HepG2 (cell line): Measurements from ENCODE around the gene KRTAP10-6. TPM values are rescaled to one million over a fixed set of nuclear protein-coding genes. Genes with fewer than 3 reads are reported as not detected.
A peak's percentile ranks its signal among the peaks of the same experiment; 100 is the strongest.

Experiments
- ATAC-seq: fragments of 200-7000 bp; cut with Tn5 transposase; 3 replicates; pipeline ENCODE4 v1.9.1; 2020; ENCODE audit warnings: mild to moderate bottlenecking, moderate library complexity
- BruUV-seq: library from RNA; stranded (reverse); fragments of 400-500 nt; replicated peaks from 2 replicates; lab custom pipeline; 2021; lab: Mats Ljungman, UMichigan
- CTCF ChIA-PET: fragments of 300-600 bp; formaldehyde crosslinking; extraction: SDS; loops from one replicate; lab custom pipeline; 2021; ENCODE audit warnings: low total read pairs, inconsistent platforms, low intra/inter-chr PET ratio; lab: Yijun Ruan, JAX
- POLR2A ChIA-PET: fragments of 350-600 bp; sonication (Branson Sonifier 250); formaldehyde crosslinking; loops from one replicate; lab custom pipeline; 2020; ENCODE audit warnings: antibody characterized with exemption, inconsistent platforms; lab: Yijun Ruan, JAX
- DNase-seq: peaks from one replicate; pipeline ENCODE4 v3.0.0-alpha.2; 2015; ENCODE audit warnings: low spot score
- FAIRE-seq: peaks from 3 replicates; lab custom pipeline; 2011; peaks lifted over from hg19 to GRCh38; lab: Jason Lieb, UNC
- H2AFZ ChIP-seq: one replicate; pipeline ENCODE4 v1.6.1; 2011; ENCODE audit warnings: low read length, inconsistent platforms
- H3K27ac ChIP-seq: fragments of 300-600 bp; 3 replicates; pipeline ENCODE4 v1.8.0; 2011; ENCODE audit warnings: mixed run types, mild to moderate bottlenecking, mixed read lengths, low read length, inconsistent platforms; ENCODE audit not compliant: insufficient read depth; ENCODE audit errors: extremely low read length
- H3K27me3 ChIP-seq, 2 experiments: fragments of 200-600 bp in 1 of 2; 2 replicates in 1 of 2; 3 replicates in 1 of 2; pipeline versions ENCODE4 v1.6.0 to v1.8.0; 2011; ENCODE audit warnings: low read length in 2 of 2, mild to moderate bottlenecking in 2 of 2, moderate library complexity in 2 of 2, inconsistent platforms in 1 of 2; ENCODE audit not compliant: insufficient read depth in 2 of 2, control insufficient read depth in 1 of 2
- H3K36me3 ChIP-seq, 2 experiments: fragments of 200-600 bp in 1 of 2; replicated peaks in 1 of 2; 2 replicates in 1 of 2; 3 replicates in 1 of 2; pipeline versions ENCODE4 v1.5.1 to v1.8.0; 2011; ENCODE audit warnings: low read length in 2 of 2, inconsistent platforms in 1 of 2; ENCODE audit not compliant: insufficient read depth in 2 of 2, control insufficient read depth in 1 of 2
- H3K4me1 ChIP-seq: 2 replicates; pipeline ENCODE4 v1.5.1; 2012; ENCODE audit warnings: low read length, inconsistent platforms; ENCODE audit not compliant: insufficient read depth
- H3K4me2 ChIP-seq: 2 replicates; pipeline ENCODE4 v1.6.0; 2011; ENCODE audit warnings: low read depth, low read length, inconsistent platforms
- H3K4me3 ChIP-seq, 3 experiments: fragments of 200-600 bp in 1 of 3; sonication (generic), shearing (Covaris generic) in 1 of 3; replicated peaks in 1 of 3; 2 replicates each; pipeline ENCODE4 v1.5.1; 2011 to 2016; ENCODE audit warnings: low read length in 3 of 3, inconsistent platforms in 2 of 3, low read depth in 2 of 3, mild to moderate bottlenecking in 2 of 3, control low read depth in 1 of 3, mixed read lengths in 1 of 3; ENCODE audit not compliant: insufficient read depth in 1 of 3
- H3K79me2 ChIP-seq: one replicate; pipeline ENCODE4 v1.6.1; 2011; ENCODE audit warnings: low read length, inconsistent platforms; ENCODE audit not compliant: insufficient read depth
- H3K9ac ChIP-seq: 2 replicates; pipeline ENCODE4 v1.6.0; 2011; ENCODE audit warnings: mild to moderate bottlenecking, low read depth, low read length, inconsistent platforms; ENCODE audit not compliant: insufficient read depth
- H3K9me3 ChIP-seq: 2 replicates; pipeline ENCODE4 v1.5.1; 2012; ENCODE audit warnings: mild to moderate bottlenecking, low read length
- H4K20me1 ChIP-seq: 2 replicates; pipeline ENCODE4 v1.6.0; 2011; ENCODE audit warnings: inconsistent platforms, mild to moderate bottlenecking, low read length, moderate library complexity; ENCODE audit not compliant: insufficient read depth
- BCLAF1 ChIP-seq: fragments of 450-650 bp; IDR thresholded peaks from 2 replicates; pipeline ENCODE4 v1.6.1; 2017; ENCODE audit warnings: mild to moderate bottlenecking
- BHLHE40 ChIP-seq: IDR thresholded peaks from 2 replicates; pipeline ENCODE4 v1.6.1; 2011; ENCODE audit warnings: low read length, improper control_type of control experiment
- MXD1 ChIP-seq: sonication (generic); formaldehyde crosslinking; IDR thresholded peaks from 2 replicates; pipeline ENCODE4 v1.4.0; 2020; ENCODE audit warnings: mild to moderate bottlenecking, missing genetic modification reagents
- PBX2 ChIP-seq: IDR thresholded peaks from 2 replicates; pipeline ENCODE4 v1.6.1; 2016; ENCODE audit warnings: control low read depth
- RAD21 ChIP-seq: fragments of 450-650 bp; formaldehyde crosslinking; IDR thresholded peaks from 2 replicates; pipeline ENCODE4 v1.5.0; 2020; ENCODE audit warnings: mild to moderate bottlenecking
- ZNF280D ChIP-seq: sonication (generic); formaldehyde crosslinking; IDR thresholded peaks from 2 replicates; pipeline ENCODE4 v1.5.1; 2020; ENCODE audit warnings: mild to moderate bottlenecking, missing genetic modification reagents
- ZNF501 ChIP-seq: sonication (generic); formaldehyde crosslinking; IDR thresholded peaks from 2 replicates; pipeline ENCODE4 v1.5.1; 2020; ENCODE audit warnings: mild to moderate bottlenecking, moderate library complexity, missing genetic modification reagents
- ZNF747 ChIP-seq: sonication (generic); formaldehyde crosslinking; IDR thresholded peaks from 2 replicates; pipeline ENCODE4 v1.8.1; 2023; ENCODE audit warnings: missing genetic modification reagents, mild to moderate bottlenecking, borderline replicate concordance
- ZNF768 ChIP-seq: sonication (generic); formaldehyde crosslinking; IDR thresholded peaks from 2 replicates; pipeline ENCODE4 v1.4.0; 2020; ENCODE audit warnings: missing genetic modification reagents
- ZNF878 ChIP-seq: sonication (generic); formaldehyde crosslinking; IDR thresholded peaks from 2 replicates; pipeline ENCODE4 v1.8.1; 2023; ENCODE audit warnings: mild to moderate bottlenecking, missing genetic modification reagents, moderate library complexity
- WGBS: methylation state at CpG from one replicate; pipeline ENCODE4 v1.1.6; 2017; ENCODE audit warnings: low lambda C conversion rate; 5-methylcytosine and 5-hydroxymethylcytosine counted together
- in situ Hi-C: cut with HindIII; loops from 2 replicates; pipeline ENCODE4 v1.10.0; 2017; ENCODE audit warnings: low pct_unique_long_range_greater_than_20kb; ENCODE audit not compliant: extremely low pct_ligation_motif_present
- intact Hi-C: fragments of 100-400 bp; cut with micrococcal nuclease; formaldehyde crosslinking; loops from one replicate; pipeline ENCODE4 v1.10.0; 2022; ENCODE audit not compliant: unreplicated experiment
- polyA plus RNA-seq, 8 experiments: library from polyadenylated mRNA; depleted of rRNA in 3 of 8; stranded (reverse) in 7 of 8; unstranded in 1 of 8; fragments of >200 nt; fragmentation: Illumina TruSeq in 4 of 8; extraction: Trizol in 4 of 8; gene quantifications; 2 replicates each; pipeline versions ENCODE4 v1.2.1 to v1.2.3, GENCODE V29; 2011 to 2016; ENCODE audit warnings: low read depth in 4 of 8, missing spikeins in 1 of 8, mixed read lengths in 1 of 8; ENCODE audit not compliant: insufficient read depth in 1 of 8
- total RNA-seq, 5 experiments: library from RNA; depleted of rRNA; stranded (reverse); fragments of >200 nt; fragmentation: Illumina TruSeq; extraction: Trizol; gene quantifications; 2 replicates each; pipeline ENCODE4 v1.2.3, GENCODE V29; 2016; ENCODE audit warnings: low read depth in 1 of 5

Gene KRTAP10-6
- total and polyA plus RNA-seq, 2 of the 13 experiments (the other 11 are each of a cell fraction or from before 2014, with no cell fraction given) = not detected

- Histone ChIP-seq H3K27me3 (peaks cover 0 to 3% of the 10 kb centered on the region in 2 experiments; a peak in 2 of 5 replicates), H3K79me2 (no peaks in the 10 kb centered on the region), H2AFZ (no peak overlapping the region), H3K4me1 (no peaks in the 10 kb centered on the region; the same call in 1 of the 2 replicates), H3K4me2 (no peak overlapping the region), H4K20me1 (no peaks in the 10 kb centered on the region), H3K9ac (no peak overlapping the region), H3K9me3 (no peaks in the 10 kb centered on the region), H3K4me3 (no peak overlapping the region), H3K27ac (no peak overlapping the region), H3K36me3 (no peaks in the 10 kb centered on the region)
- ATAC-seq = no peak
- DNase-seq = no peak
- in situ Hi-C loops = no loop called here
- intact Hi-C loops = no loop called here
- BruUV-seq = no TSS peak
- POLR2A ChIA-PET = no interaction called here
- WGBS = 80% methylated on average over 21 of the region's 25 CpGs
- FAIRE-seq = no peak
- TF ChIP-seq RAD21 (no peak), MXD1 (CRISPR knock-in tag) (no peak), ZNF768 (CRISPR knock-in tag) (peak; percentile 89)
- CTCF ChIA-PET = no interaction called here
These were observed 42.6 kb downstream of the KRTAP10-6 start for GRCh38 chr21:44549525-44550211.

GRCh38 chr21:44548922-44549321, 43.4 kb downstream of the KRTAP10-6 start:
- TF ChIP-seq ZNF878 (CRISPR knock-in tag) (no peak), BHLHE40 (no peak), ZNF501 (CRISPR knock-in tag) (no peak), BCLAF1 (no peak), ZNF280D (no peak), PBX2 (CRISPR knock-in tag) (no peak), ZNF747 (CRISPR knock-in tag) (no peak)
- TF ChIP-seq, all 625 proteins: peak for 0
- DNase-seq (no peak), FAIRE-seq (no peak), ATAC-seq (no peak)
- H3K9ac ChIP-seq = no peak overlapping the region
- no peak overlapping the region for H3K27ac ChIP-seq
- POLR2A ChIA-PET = no interaction called here
- H3K79me2 ChIP-seq = no peaks in the 10 kb centered on the region
- no peaks in the 10 kb centered on the region for H4K20me1 ChIP-seq
- H3K27me3 ChIP-seq = no peaks in the 10 kb centered on the region
- intact Hi-C loops (no loop called here), in situ Hi-C loops (no loop called here)
- no peaks in the 10 kb centered on the region; the same call in 1 of the 2 replicates for H3K4me1 ChIP-seq
- WGBS = 63% methylated on average over 14 of the region's 14 CpGs
- no TSS peak for BruUV-seq
- no peak overlapping the region for H3K4me2 ChIP-seq
- H3K4me3 ChIP-seq = no peak overlapping the region
- no peaks in the 10 kb centered on the region for H3K9me3 ChIP-seq
- no peak overlapping the region for H2AFZ ChIP-seq
- no peaks in the 10 kb centered on the region for H3K36me3 ChIP-seq
- CTCF ChIA-PET = no interaction called here
